Renal cortex interstitium (tissue), 11 donors: ENCODE results near the gene WDR5. TPM values are rescaled to one million over a fixed set of nuclear protein-coding genes. Genes with fewer than 3 reads are reported as not detected.
A peak's percentile ranks its signal among the peaks of the same experiment; 100 is the strongest.

Experiments
- DNase-seq, 11 donors: peaks; one replicate each; pipeline ENCODE4 v3.0.0-alpha.2; 2013; ENCODE audit warnings: low read depth in 9 of 11, low spot score in 4 of 11; ENCODE audit errors: extremely low read depth in 1 of 11
- polyA plus RNA-seq, 3 donors: library from polyadenylated mRNA; unstranded; fragments of 120-200 nt; gene quantifications; one replicate each; pipeline ENCODE4 v1.2.1, GENCODE V29; 2013; ENCODE audit not compliant: insufficient read length in 3 of 3

The WDR5 gene
- polyA plus RNA-seq, 3 donors: 36.3 to 42.7 (median 36.9) TPM

DNA sequence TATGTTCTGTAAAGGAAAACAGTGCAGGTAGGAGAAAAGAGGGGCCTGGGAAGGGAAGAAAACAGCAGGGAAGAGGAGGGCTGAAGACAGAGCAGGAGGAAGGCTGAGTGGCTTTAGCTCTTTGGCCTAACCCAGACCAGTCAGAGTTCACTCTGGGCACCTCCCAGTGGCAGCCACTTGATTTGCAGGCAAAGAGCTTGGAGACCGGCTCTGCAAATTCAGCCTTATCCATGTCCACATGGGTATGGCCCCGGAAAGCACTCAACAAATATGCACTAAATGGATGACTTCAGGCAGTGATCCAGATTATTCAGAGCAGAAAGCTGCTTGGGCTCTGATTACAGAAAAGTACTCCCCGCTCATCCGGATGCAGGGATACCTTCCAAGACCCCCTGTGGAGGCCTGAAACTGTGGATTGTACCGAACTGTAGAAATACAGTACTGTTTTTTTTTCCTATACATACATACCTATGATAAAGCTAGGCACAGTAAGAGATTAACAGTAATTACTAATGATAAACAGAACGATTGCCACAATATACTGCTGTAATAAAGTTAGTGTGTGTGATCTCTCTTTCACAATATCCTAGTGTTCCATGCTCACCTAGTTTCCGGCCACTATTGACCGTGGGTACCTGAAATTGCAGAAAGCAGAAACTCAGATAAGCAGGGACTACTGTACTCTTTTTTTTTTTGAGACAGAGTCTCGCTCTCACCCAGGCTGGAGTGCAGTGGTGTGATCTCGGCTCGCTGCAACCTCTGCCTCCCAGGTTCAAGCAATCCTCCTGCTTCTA is 33.1 kb downstream of the WDR5 start:
- DNase-seq: no peak

- no peak for DNase-seq
These were observed 34.0 kb downstream of the WDR5 start for GRCh38 chr9:134169724-134170401.

DNA sequence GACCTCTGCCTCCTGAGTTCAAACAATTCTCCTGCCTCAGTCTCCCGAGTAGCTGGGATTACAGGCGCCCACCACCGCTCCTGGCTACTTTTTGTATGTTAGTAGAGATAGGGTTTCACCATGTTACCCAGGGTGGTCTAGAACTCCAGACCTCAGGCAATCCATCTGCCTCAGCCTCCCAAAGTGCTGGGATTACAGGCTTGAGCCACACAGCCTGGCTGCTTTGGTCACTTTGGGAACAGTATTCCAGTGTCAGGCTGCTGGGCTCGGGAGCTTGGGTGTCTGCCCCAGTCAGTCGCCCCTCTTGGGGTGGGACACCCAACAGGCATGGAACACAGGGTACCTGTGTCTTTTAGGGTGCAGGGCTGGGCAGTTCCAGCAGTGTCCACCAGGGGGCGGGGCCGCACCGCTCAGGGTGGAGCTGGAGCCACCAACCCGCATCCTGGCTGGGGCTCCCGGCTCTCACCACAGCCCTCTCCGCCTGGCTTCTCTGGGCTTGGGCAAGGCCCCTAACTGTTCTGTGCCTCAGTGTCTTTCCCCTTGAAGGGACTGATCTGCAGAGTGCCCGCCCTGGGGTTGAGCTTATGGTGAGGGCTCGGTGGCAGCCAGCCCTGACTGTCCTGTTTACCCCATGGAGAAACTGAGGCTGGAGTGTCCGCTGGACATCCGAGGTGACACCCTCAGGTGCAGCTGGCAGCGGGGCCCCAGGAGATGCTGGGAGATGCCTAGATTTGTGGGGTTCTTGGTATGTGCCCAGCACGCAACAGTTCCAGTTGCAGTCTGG is 34.8 kb downstream of the WDR5 start:
- no peak for DNase-seq

DNA sequence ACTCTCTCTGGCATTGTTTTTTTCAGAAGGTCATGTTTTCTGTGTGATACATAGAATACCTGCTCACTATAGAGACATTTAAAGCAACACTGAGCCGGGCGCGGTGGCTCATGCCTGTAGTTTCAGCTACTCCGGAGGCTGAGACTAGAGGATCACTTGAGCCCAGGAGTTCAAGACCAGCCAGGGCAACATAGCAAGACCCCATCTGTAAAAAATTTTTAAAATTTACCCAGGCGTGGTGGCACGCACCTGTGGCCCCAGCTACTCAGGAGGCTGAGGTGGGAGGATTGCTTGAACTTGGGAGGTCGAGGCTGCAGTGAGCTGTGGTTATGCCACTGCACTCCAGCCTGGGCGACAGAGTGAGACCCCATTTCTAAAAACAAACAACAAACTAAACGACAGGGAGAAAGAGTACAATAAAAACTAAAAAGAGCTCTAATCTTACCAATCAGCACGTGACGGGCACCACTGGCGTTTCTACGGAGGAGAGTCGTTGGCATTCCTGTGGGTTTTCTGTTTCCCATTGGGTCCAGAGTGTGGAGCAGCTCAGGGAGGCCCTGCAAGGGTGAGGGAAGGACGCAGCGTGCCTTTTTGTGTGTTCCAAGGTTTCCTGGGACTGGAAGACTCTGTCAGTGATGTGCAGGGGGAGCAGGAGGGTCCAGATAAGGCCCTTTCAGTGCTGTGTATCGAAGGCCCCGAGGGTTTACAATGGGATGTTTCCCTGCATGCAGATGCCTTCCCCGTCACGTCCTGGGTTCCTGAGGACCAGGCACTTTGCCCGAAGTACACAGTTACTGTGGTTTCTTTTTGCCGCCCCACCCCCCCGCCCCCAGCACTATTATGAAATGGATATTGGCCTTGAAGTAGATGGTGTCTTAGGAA is 35.7 kb downstream of the WDR5 start:
- no peak for DNase-seq

- DNase-seq: no peak
These were observed 36.6 kb downstream of the WDR5 start for GRCh38 chr9:134172198-134173126.

DNA sequence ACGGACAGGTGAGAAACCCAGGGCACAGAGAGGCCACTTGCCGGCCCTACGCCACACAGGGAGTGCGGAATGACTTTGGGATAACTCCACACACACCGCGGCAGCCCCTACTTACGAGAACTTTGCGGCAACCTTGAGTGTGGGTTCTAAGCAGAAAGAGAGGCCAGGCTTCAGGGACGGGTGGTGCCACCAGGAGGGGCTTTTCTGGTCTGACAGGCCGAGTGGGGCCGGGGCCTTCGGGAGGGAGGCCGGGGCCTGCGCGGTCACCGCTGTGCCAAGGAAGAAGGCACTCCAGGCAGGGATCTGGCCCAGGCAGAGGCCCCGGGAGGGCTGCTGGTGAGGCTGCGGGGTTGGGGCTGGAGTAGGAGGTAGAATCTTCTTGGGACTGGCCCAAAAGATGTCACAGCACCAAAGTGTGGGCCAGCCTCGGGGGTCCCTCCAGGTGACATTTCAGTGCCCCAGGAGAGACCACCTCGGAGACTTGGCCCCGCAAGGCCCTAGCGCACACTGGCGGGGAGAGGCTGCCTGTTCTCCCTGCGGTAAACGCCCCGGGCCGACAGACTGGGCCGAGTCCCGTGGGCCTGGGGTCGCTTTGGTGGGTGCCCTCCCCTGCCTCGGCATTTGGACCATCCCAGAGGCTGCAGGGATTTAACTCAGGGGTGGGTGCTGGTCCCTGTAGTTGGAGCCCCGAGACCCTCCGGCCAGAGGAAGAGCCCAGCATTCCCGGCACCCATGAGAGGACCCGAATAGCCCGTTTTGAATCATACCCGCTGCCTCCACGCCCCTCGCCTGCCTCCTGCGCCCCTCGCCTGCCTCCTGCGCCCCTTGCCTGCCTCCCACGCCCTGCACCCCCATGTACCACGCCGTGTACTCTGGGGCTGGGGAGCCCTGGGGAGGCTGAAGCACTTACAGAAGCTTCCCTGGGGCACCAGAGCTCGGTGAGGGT is 37.5 kb downstream of the WDR5 start:
- DNase-seq: no peak

DNA sequence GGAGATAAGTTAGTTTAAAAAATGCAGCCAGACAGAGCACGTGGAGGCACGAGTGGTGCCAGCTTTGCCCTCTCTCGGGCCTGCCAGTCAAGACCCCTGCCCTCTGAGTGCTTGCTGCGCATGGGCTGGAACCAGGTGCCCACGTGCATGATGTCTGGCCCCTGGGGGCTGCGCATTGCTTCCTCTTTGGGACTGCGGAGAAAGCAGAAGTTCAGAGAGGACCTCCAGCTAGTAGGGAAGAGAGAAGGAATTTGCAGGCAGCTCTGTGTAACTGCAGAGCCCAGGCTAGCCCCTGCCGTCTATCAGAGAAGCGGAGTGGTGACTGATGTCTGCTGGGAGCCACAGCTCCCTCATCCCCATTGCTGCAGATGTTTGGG is 38.2 kb downstream of the WDR5 start:
- DNase-seq: no peak

GRCh38 chr9:134174526-134175290 is 38.8 kb downstream of the WDR5 start:
- DNase-seq: no peak

DNA sequence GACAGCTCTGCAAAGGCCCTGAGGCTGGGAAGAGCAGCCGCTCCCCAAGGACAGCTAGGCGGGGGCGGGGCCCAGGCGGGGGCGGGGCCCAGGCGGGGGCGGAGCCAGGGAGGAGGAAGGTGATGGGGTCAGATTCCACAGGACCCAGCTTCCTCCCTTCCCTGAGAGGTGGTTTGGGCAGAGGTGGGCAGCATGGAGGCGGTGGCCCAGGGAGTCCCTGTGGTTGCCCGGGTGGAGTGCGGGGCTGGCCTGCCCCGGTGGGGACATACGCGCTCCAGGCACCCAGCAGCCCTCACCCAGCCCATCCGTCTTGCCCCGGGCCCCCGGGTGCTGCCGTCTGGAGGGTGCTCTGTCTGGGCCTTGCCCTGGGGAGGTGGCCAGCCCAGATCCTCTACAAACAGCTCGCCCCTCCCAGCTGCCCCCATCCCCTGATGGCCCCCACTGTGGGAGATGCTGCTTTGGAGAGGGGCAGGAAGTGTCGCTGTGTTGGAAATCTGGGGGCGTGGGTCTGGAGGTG is 39.5 kb downstream of the WDR5 start:
- DNase-seq: no peak

DNA sequence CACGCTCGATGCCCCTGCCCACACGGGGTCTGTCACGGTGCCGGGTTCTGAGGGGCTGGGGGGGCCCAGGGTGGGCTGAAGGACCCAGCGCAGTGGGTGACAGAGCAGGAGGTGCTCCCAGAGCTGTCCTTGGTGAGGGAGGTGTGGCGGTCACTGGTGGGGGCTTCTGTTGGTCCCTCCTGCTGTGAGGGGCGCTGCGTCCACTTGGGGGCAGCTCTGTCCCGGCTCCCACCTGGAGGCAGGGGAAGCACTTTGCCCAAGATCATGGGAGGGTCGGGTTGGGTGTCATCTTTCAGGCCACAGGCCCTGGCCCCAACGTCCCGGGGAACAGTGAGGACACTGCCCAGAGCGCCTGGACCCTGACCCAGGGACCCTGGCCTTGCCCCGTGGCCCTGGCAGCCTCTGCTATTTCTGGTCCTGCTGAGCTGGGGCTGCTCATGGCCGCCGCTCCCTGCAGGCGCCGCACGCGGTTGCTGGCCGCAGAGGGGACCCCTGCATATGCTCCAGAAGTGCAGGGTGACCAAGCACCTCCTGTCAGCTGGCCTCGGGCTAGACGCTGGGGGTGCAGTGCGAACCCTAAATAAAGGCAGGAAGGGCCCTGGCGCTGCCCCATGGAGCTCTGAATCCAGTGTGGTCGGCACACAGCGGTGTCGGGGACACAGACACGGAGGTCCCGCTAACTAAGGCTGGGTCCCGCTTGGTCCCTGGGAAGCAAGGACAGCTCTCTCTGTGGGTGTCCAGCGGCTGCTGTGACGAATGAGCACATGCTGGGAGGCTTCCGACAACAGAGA is 40.1 kb downstream of the WDR5 start:
- DNase-seq: peak in 1 of 11 donors; percentile 29

GRCh38 chr9:134176599-134176968 is 40.7 kb downstream of the WDR5 start:
- DNase-seq: no peak

GRCh38 chr9:134177186-134177585 is 41.3 kb downstream of the WDR5 start:
- DNase-seq: no peak

DNA sequence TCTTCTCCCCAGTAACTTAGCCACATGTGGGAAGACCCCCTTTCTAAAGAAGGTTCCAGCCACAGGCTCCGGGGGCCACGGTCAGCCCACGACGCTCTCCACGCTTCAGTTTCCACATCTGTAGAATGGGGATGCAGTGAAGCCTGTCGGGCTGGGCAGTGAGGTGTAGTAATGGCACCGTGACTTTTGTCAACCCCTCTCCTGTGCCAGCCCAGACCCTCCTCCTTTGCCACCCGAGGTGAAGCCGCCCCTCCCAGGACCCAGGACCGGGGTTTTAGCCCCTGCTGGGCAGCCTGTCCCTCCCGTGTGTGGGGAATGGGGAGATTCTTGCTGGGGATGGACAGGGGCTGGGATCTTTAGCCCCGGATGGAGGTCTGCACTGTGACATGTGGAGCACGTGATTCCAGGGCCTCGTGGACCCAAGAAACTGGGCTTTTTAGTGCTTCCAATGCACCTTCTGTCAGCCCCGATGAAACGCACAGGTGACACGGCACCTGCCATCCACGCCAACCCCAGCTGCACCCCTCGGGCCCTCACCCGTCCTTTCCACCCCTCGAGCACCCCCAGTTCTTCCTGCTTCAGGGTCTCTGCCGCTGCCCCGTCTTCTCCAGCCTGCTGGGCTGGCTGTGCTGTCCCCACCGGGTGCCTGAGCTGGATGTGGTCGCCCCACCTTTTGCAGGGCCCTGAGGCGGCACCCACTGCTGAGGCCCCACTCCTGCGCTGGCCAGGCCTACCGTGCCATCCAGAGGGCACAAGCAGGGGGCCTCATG is 41.9 kb downstream of the WDR5 start:
- DNase-seq: no peak

DNA sequence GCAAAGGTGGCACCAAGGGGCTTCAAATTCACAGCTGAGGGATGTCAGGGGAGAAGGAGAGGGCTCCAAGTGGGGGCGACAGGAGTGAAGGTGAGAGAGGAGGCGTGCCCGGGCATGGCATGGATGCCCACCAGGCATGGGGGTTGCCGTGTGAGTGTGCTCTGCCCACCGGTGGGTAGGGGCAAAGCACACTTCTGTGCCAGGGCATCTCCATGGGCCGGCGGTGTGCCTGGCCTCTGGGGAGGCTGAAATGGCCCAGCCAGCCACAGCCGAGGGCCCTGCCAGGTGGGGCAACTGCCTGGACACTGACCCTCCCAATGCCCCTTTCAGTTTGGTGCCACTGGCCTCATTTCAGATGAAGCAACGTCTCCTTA is 42.5 kb downstream of the WDR5 start:
- no peak for DNase-seq
